Breast epithelium (tissue), 4 donors: Measurements from ENCODE around the gene CFLAR. TPM values are rescaled to one million over a fixed set of nuclear protein-coding genes. Genes with fewer than 3 reads are reported as not detected.
A peak's percentile ranks its signal among the peaks of the same experiment; 100 is the strongest.

Experiments
- DNase-seq, 2 donors: peaks; one replicate each; pipeline ENCODE4 v3.0.0-alpha.2; 2019; ENCODE audit warnings: low spot score in 2 of 2
- H3K27ac ChIP-seq, 2 donors: fragments of 200-600 bp; sonication (generic) in 1 of 2; one replicate each; pipeline ENCODE4 v1.5.1; 2016 to 2019; ENCODE audit warnings: mild to moderate bottlenecking in 1 of 2
- H3K27me3 ChIP-seq, 2 donors: fragments of 200-600 bp; sonication (generic) in 1 of 2; one replicate each; pipeline versions ENCODE4 v1.5.1 to v1.6.0; 2017 to 2019; ENCODE audit warnings: control low read depth in 1 of 2, mild to moderate bottlenecking in 1 of 2
- H3K36me3 ChIP-seq: fragments of 200-600 bp; one replicate; pipeline ENCODE4 v1.5.1; 2019
- H3K4me1 ChIP-seq, 2 donors: fragments of 200-600 bp; sonication (generic); one replicate each; pipeline ENCODE4 v1.5.1; 2016 to 2019; ENCODE audit warnings: control low read depth in 1 of 2
- H3K4me3 ChIP-seq, 3 donors: fragments of 200-600 bp; sonication (generic); 1 replicate in 2 of 3; 2 replicates in 1 of 3; pipeline ENCODE4 v1.5.1; 2016 to 2019; ENCODE audit warnings: mild to moderate bottlenecking in 3 of 3, moderate library complexity in 2 of 3
- H3K9me3 ChIP-seq, 2 donors: fragments of 200-600 bp; sonication (generic) in 1 of 2; one replicate each; pipeline ENCODE4 v1.5.1; 2016 to 2019; ENCODE audit warnings: control low read depth in 1 of 2
- POLR2A ChIP-seq: fragments of 450-650 bp; IDR thresholded peaks from one replicate; pipeline ENCODE4 v1.6.1; 2016; ENCODE audit warnings: antibody characterized with exemption, mild to moderate bottlenecking, moderate library complexity
- POLR2AphosphoS5 ChIP-seq, 3 donors: sonication (generic); formaldehyde crosslinking; IDR thresholded peaks; one replicate each; pipeline ENCODE4 v1.6.1; 2017; ENCODE audit warnings: antibody characterized with exemption in 3 of 3
- intact Hi-C: fragments of 100-400 bp; cut with DNase I; formaldehyde crosslinking; loops from one replicate; pipeline ENCODE4 v1.15.1; 2023; ENCODE audit warnings: low total_unique reads
- total RNA-seq, 3 donors: library from RNA; depleted of rRNA; stranded (reverse); fragments of >200 nt; gene quantifications; one replicate each; pipeline ENCODE4 v1.1.0, GENCODE V29; 2016
- TF ChIP-seq, protein P1 (sequence below), 3 donors: fragments of 450-650 bp; IDR thresholded peaks; one replicate each; pipeline ENCODE4 v1.5.1; 2016 to 2017; ENCODE audit warnings: antibody characterized with exemption in 3 of 3, mild to moderate bottlenecking in 3 of 3, moderate library complexity in 3 of 3

The CFLAR gene
- total RNA-seq, 3 donors from 2014 or later, result 180 to 322 (median 207) TPM

DNA sequence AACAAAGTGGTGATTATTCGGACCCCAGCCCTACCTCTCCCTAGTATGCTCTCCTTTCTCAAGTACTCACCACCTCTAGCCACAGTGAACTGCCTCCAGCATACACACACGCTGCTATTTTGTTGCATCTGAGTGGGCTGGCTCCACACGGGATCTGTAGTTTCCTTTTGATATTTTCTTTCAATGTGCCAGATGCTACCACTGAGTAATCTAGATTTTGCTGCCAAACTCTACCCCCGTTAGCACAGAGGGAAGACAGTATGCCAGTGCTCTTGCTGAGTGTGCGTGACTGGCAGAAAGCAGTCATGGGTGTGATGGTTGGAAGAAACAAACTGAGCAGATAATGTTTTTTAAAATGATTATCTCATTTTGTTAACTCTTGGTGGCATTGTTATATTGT, 11.6 kb downstream of the CFLAR start:
- H3K9me3 ChIP-seq, result no peaks in the 10 kb centered on the region
- H3K27me3 ChIP-seq, result no peaks in the 10 kb centered on the region
- TF ChIP-seq, protein P1, sequence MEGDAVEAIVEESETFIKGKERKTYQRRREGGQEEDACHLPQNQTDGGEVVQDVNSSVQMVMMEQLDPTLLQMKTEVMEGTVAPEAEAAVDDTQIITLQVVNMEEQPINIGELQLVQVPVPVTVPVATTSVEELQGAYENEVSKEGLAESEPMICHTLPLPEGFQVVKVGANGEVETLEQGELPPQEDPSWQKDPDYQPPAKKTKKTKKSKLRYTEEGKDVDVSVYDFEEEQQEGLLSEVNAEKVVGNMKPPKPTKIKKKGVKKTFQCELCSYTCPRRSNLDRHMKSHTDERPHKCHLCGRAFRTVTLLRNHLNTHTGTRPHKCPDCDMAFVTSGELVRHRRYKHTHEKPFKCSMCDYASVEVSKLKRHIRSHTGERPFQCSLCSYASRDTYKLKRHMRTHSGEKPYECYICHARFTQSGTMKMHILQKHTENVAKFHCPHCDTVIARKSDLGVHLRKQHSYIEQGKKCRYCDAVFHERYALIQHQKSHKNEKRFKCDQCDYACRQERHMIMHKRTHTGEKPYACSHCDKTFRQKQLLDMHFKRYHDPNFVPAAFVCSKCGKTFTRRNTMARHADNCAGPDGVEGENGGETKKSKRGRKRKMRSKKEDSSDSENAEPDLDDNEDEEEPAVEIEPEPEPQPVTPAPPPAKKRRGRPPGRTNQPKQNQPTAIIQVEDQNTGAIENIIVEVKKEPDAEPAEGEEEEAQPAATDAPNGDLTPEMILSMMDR (IDR thresholded peaks at IDR 0.05), result no peak
- TF ChIP-seq POLR2A (no peak), POLR2AphosphoS5 (IDR thresholded peaks at IDR 0.05) (peak in 1 of 3 donors; percentile 15)
- H3K27ac ChIP-seq, result peak overlapping the region; percentile 88 to 91
- H3K4me3 ChIP-seq, result peak overlapping the region; percentile 7 to 49 (median 7)
- H3K4me1 ChIP-seq, result peaks cover 6 to 70% of the 10 kb centered on the region in 2 donors
- intact Hi-C loops, result no loop called here
- no peak for DNase-seq
- H3K36me3 ChIP-seq, result no peaks in the 10 kb centered on the region

GRCh38 chr2:201128033-201128432, 12.1 kb downstream of the CFLAR start:
- H3K27ac ChIP-seq, result peak overlapping the region; percentile 88 to 91
- intact Hi-C loops, result no loop called here
- H3K27me3 ChIP-seq, result no peaks in the 10 kb centered on the region
- H3K4me3 ChIP-seq, result no peak overlapping the region
- no peak for DNase-seq
- peaks cover 6 to 69% of the 10 kb centered on the region in 2 donors for H3K4me1 ChIP-seq
- TF ChIP-seq, protein P1 (IDR thresholded peaks at IDR 0.05), result no peak
- no peak for TF ChIP-seq POLR2AphosphoS5 (IDR thresholded peaks at IDR 0.05)
- no peak for TF ChIP-seq POLR2A
- no peaks in the 10 kb centered on the region for H3K36me3 ChIP-seq
- no peaks in the 10 kb centered on the region for H3K9me3 ChIP-seq

- Histone ChIP-seq H3K27ac (peak overlapping the region; percentile 77 to 88), H3K27me3 (no peaks in the 10 kb centered on the region), H3K4me3 (no peak overlapping the region), H3K9me3 (no peaks in the 10 kb centered on the region), H3K36me3 (no peaks in the 10 kb centered on the region), H3K4me1 (peaks cover 6 to 65% of the 10 kb centered on the region in 2 donors)
- TF ChIP-seq POLR2A (no peak), POLR2AphosphoS5 (IDR thresholded peaks at IDR 0.05) (peak in 1 of 3 donors; percentile 14)
- TF ChIP-seq, protein P1 (IDR thresholded peaks at IDR 0.05), result no peak
- intact Hi-C loops, result no loop called here
- DNase-seq, result no peak
Observed at GRCh38 chr2:201128933-201129505, 13.1 kb downstream of the CFLAR start.

- H3K27ac ChIP-seq, result peak overlapping the region; percentile 65 to 68
- H3K36me3 ChIP-seq, result peaks cover 3% of the 10 kb centered on the region
- no peak overlapping the region for H3K4me3 ChIP-seq
- DNase-seq, result no peak
- H3K4me1 ChIP-seq, result peaks cover 6 to 50% of the 10 kb centered on the region in 2 donors
- intact Hi-C loops, result loop anchor here (5.0 kb wide), 1 partner anchor 1173 kb away; the partner anchor contains the start of genes MAIP1 and TYW5
- no peak for TF ChIP-seq POLR2AphosphoS5 (IDR thresholded peaks at IDR 0.05)
- TF ChIP-seq POLR2A, result no peak
- TF ChIP-seq, protein P1 (IDR thresholded peaks at IDR 0.05), result no peak
- no peaks in the 10 kb centered on the region for H3K27me3 ChIP-seq
- no peaks in the 10 kb centered on the region for H3K9me3 ChIP-seq
Observed at GRCh38 chr2:201130524-201131186, 14.7 kb downstream of the CFLAR start.

DNA sequence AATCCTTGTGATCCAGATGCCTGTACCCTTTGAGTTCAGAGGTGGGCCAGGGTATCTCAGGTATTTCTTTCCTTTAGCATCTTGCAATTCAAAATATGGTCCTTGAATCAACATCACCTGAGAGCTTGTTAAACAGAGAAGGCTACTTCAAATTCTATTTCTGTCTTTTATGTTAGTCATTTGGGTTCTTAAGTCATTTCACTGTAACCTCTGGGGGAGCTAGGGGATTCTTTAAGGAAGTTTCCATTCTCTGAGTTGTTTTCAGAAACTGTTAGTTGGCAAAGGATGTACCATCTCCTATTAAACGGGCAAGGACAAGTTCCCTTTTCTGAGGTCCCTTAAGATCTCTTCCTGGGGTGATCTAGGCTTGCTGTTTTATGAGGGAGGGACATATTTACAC, 16.6 kb downstream of the CFLAR start:
- H3K9me3 ChIP-seq, result no peaks in the 10 kb centered on the region
- intact Hi-C loops, result loop anchor here (5.0 kb wide), 1 partner anchor 1175 kb away; the partner anchor contains the start of genes MAIP1 and TYW5
- H3K4me1 ChIP-seq, result peaks cover 0 to 32% of the 10 kb centered on the region in 2 donors
- TF ChIP-seq POLR2A, result no peak
- no peak for TF ChIP-seq POLR2AphosphoS5 (IDR thresholded peaks at IDR 0.05)
- H3K27me3 ChIP-seq, result no peaks in the 10 kb centered on the region
- H3K4me3 ChIP-seq, result no peak overlapping the region
- DNase-seq, result no peak
- peak overlapping the region; percentile 23 to 35 for H3K27ac ChIP-seq
- peaks cover 8% of the 10 kb centered on the region for H3K36me3 ChIP-seq
